Prostate gland (tissue), 2 donors: ENCODE measurements around the gene PTPN12. TPM values are rescaled to one million over a fixed set of nuclear protein-coding genes. Genes with fewer than 3 reads are reported as not detected.

ENCODE experiments used
- DNase-seq: peaks from one replicate; pipeline ENCODE4 v3.0.0-alpha.2; 2019; ENCODE audit warnings: low spot score
- H3K27ac ChIP-seq, 2 donors: fragments of 200-600 bp; sonication (generic); 2 replicates each; pipeline ENCODE4 v1.5.1; 2017 to 2019
- H3K27me3 ChIP-seq: fragments of 200-600 bp; sonication (generic); replicated peaks from 2 replicates; pipeline ENCODE4 v1.5.1; 2019; ENCODE audit not compliant: insufficient read depth
- H3K36me3 ChIP-seq, 2 donors: fragments of 200-600 bp; sonication (generic); 1 replicate in 1 of 2; 2 replicates in 1 of 2; pipeline versions ENCODE4 v1.5.1 to v1.8.1; 2017 to 2019
- H3K4me1 ChIP-seq: fragments of 200-600 bp; sonication (generic); replicated peaks from 2 replicates; pipeline ENCODE4 v1.5.1; 2019
- H3K4me3 ChIP-seq, 2 donors: fragments of 200-600 bp; sonication (generic); 2 replicates each; pipeline ENCODE4 v1.5.1; 2017 to 2019
- H3K9me3 ChIP-seq: fragments of 200-600 bp; sonication (generic); 2 replicates; pipeline ENCODE4 v1.5.1; 2017
- CTCF ChIP-seq, 4 experiments: fragments of 200-600 bp in 2 of 4; fragments of 450-650 bp in 2 of 4; sonication (generic) in 2 of 4; IDR thresholded peaks; 1 replicate in 3 of 4; 2 replicates in 1 of 4; pipeline ENCODE4 v1.5.1; 2016 to 2019; ENCODE audit warnings: antibody characterized with exemption in 4 of 4, mild to moderate bottlenecking in 2 of 4, moderate library complexity in 2 of 4
- POLR2A ChIP-seq: fragments of 450-650 bp; IDR thresholded peaks from one replicate; pipeline ENCODE4 v1.6.1; 2016; ENCODE audit warnings: antibody characterized with exemption, mild to moderate bottlenecking
- POLR2AphosphoS5 ChIP-seq: sonication (generic); formaldehyde crosslinking; IDR thresholded peaks from one replicate; pipeline ENCODE4 v1.6.1; 2017; ENCODE audit warnings: antibody characterized with exemption
- WGBS: methylation state at CpG from one replicate; pipeline ENCODE4 v1.1.5; 2018; 5-methylcytosine and 5-hydroxymethylcytosine counted together
- intact Hi-C: fragments of 100-400 bp; cut with DNase I; formaldehyde crosslinking; loops from one replicate; pipeline ENCODE4 v1.14.2; 2022
- total RNA-seq, 2 donors: library from RNA; depleted of rRNA; stranded (reverse); fragments of >200 nt; gene quantifications; one replicate each; pipeline ENCODE4 v1.1.0, GENCODE V29; 2016

Gene PTPN12
- total RNA-seq, 2 donors from 2014 or later, result 28.0 to 63.6 TPM

- WGBS, result 97% methylated on average over 3 of the region's 3 CpGs
- intact Hi-C loops, result no loop called here
- no peak for DNase-seq
- Histone ChIP-seq H3K27ac (no peak overlapping the region), H3K4me1 (no peaks in the 10 kb centered on the region), H3K9me3 (no peaks in the 10 kb centered on the region), H3K36me3 (no peaks in the 10 kb centered on the region), H3K27me3 (no peaks in the 10 kb centered on the region), H3K4me3 (no peak overlapping the region)
- TF ChIP-seq POLR2A, result no peak
- no peak for TF ChIP-seq POLR2AphosphoS5
Observed at GRCh38 chr7:77576856-77577255, 39.8 kb downstream of the PTPN12 start.

- intact Hi-C loops, result no loop called here
- H3K4me3 ChIP-seq, result no peak overlapping the region
Observed at GRCh38 chr7:77579797-77580196, 42.7 kb downstream of the PTPN12 start.

GRCh38 chr7:77580762-77581350 is 43.8 kb downstream of the PTPN12 start:
- WGBS, result 70% methylated on average over 4 of the region's 4 CpGs
- no peaks in the 10 kb centered on the region for H3K9me3 ChIP-seq
- H3K4me1 ChIP-seq, result no peaks in the 10 kb centered on the region
- TF ChIP-seq POLR2AphosphoS5, result no peak
- no peak overlapping the region for H3K27ac ChIP-seq
- no peaks in the 10 kb centered on the region for H3K27me3 ChIP-seq
- intact Hi-C loops, result no loop called here
- no peak overlapping the region for H3K4me3 ChIP-seq
- no peak for DNase-seq
- peaks cover 0 to 2% of the 10 kb centered on the region in 2 donors for H3K36me3 ChIP-seq

More at GRCh38 chr7:77579797-77580196, 42.7 kb downstream of the PTPN12 start:
- Histone ChIP-seq H3K36me3 (no peaks in the 10 kb centered on the region), H3K4me1 (no peaks in the 10 kb centered on the region), H3K27ac (no peak overlapping the region), H3K9me3 (no peaks in the 10 kb centered on the region), H3K27me3 (no peaks in the 10 kb centered on the region)
- TF ChIP-seq CTCF (IDR thresholded peaks at IDR 0.05) (no peak), POLR2AphosphoS5 (no peak), POLR2A (no peak)
- DNase-seq, result no peak

GRCh38 chr7:77587272-77587671 is 50.2 kb downstream of the PTPN12 start:
- no peak overlapping the region for H3K4me3 ChIP-seq
- no peak for TF ChIP-seq POLR2A
- TF ChIP-seq POLR2AphosphoS5, result no peak
- no peak for TF ChIP-seq CTCF (IDR thresholded peaks at IDR 0.05)
- no peak for DNase-seq

GRCh38 chr7:77600952-77601351 is 63.9 kb downstream of the PTPN12 start:
- Histone ChIP-seq H3K9me3 (no peaks in the 10 kb centered on the region), H3K4me3 (no peak overlapping the region), H3K36me3 (no peaks in the 10 kb centered on the region), H3K27me3 (no peaks in the 10 kb centered on the region), H3K27ac (no peak overlapping the region), H3K4me1 (peaks cover 4% of the 10 kb centered on the region)
- TF ChIP-seq POLR2A (no peak), POLR2AphosphoS5 (no peak), CTCF (IDR thresholded peaks at IDR 0.05) (no peak)
- WGBS, result 79% methylated on average over 2 of the region's 2 CpGs
- no peak for DNase-seq
- intact Hi-C loops, result no loop called here

More at GRCh38 chr7:77587272-77587671, 50.2 kb downstream of the PTPN12 start:
- no peaks in the 10 kb centered on the region for H3K9me3 ChIP-seq
- peaks cover 0 to 2% of the 10 kb centered on the region in 2 donors for H3K36me3 ChIP-seq
- H3K4me1 ChIP-seq, result no peaks in the 10 kb centered on the region
- H3K27me3 ChIP-seq, result no peaks in the 10 kb centered on the region
- no peak overlapping the region for H3K27ac ChIP-seq
- intact Hi-C loops, result no loop called here
- 85% methylated on average over 2 of the region's 2 CpGs for WGBS

- Histone ChIP-seq H3K4me1 (no peaks in the 10 kb centered on the region), H3K27ac (no peak overlapping the region), H3K27me3 (no peaks in the 10 kb centered on the region), H3K9me3 (no peaks in the 10 kb centered on the region), H3K4me3 (no peak overlapping the region), H3K36me3 (no peaks in the 10 kb centered on the region)
- intact Hi-C loops, result no loop called here
- no peak for TF ChIP-seq POLR2A
- TF ChIP-seq POLR2AphosphoS5, result no peak
- no peak for TF ChIP-seq CTCF (IDR thresholded peaks at IDR 0.05)
- no peak for DNase-seq
Observed at GRCh38 chr7:77606562-77606961, 69.5 kb downstream of the PTPN12 start.
